Measurements from ENCODE around the gene SEPTIN5.
A peak's percentile ranks its signal among the peaks of the same experiment; 100 is the strongest.
"Not testable (repeated sequence)": the region's sequence is repeated elsewhere in the genome, so short reads cannot be mapped to it uniquely, and the experiment has no call there.

Gene SEPTIN5

DNA sequence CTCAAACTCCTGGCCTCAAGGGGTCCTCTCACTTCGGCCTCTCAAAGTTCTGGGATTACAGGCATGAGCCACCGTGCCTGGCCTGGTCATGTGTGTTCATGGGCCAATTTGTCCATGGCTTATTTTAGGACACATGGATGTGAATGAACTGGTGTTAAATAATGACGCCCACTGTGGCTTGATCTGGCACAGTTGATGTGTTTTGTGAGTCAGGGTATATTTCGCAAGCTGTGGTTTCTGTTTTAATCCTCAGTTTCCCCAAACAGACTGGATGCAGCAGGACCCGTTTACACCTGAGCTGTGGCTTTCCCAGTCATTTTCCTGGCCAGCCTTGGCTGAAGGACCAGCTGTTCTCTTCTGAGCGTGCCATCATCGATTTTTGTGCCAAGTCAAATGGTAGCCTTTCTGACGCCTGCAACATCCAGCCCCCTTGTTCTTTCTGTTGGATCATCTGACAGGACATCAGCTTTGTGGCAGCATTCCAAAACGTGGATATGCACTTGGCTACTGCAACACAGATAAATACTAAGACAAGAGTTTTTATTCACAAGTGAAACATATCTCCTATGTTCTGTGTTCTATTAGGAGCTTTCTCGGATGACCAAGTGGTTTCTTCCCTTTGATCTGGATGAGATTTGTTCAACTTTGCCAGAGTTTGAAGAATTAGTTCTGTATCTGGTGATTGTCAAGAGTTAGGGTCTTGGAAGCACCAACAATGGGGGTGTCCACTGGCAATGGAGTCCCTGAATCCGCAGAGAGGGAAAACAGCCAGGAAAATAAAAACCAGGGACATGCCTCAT, 40.0 kb upstream of the SEPTIN5 start:
- H3K9me3 ChIP-seq: peaks cover 5% of the 10 kb centered on the region; the same call in 1 of the 2 replicates
- H3K4me1 ChIP-seq: no peaks in the 10 kb centered on the region
- H3K36me3 ChIP-seq (replicated peaks): no peaks in the 10 kb centered on the region
- in situ Hi-C loops (cut with MboI; ENCODE audit: low sequenced_read_pairs): no loop called here
- DNase-seq (ENCODE audit: low spot score in 2 of 2): no peak
- H3K27me3 ChIP-seq (ENCODE audit: low read depth): no peaks in the 10 kb centered on the region; the same call in 1 of the 2 replicates
- no peak overlapping the region for H3K4me3 ChIP-seq

DNA sequence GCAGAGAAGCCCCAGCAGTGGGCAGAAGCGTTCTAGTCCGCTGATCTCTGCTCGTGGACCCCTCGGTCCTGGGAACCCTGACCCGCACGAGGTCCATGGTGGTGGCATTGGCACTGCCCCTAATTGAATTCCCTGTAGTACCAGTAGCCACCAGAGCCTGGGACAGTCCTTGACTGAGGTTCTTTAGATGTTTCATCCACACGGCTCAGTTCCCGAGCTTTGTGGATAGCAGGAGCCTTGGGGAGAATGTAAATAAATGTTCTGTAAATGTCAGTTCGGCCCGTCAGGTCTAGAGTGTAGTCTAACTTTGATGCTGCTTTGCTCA, 39.4 kb upstream of the SEPTIN5 start:
- in situ Hi-C loops (cut with MboI; ENCODE audit: low sequenced_read_pairs): no loop called here
- Histone ChIP-seq H3K27me3 (ENCODE audit: low read depth) (no peaks in the 10 kb centered on the region; the same call in 1 of the 2 replicates), H3K4me1 (no peaks in the 10 kb centered on the region), H3K36me3 (replicated peaks) (no peaks in the 10 kb centered on the region), H3K9me3 (peaks cover 5% of the 10 kb centered on the region; the same call in 1 of the 2 replicates), H3K4me3 (no peak overlapping the region)
- no peak for DNase-seq (ENCODE audit: low spot score in 2 of 2)

DNA sequence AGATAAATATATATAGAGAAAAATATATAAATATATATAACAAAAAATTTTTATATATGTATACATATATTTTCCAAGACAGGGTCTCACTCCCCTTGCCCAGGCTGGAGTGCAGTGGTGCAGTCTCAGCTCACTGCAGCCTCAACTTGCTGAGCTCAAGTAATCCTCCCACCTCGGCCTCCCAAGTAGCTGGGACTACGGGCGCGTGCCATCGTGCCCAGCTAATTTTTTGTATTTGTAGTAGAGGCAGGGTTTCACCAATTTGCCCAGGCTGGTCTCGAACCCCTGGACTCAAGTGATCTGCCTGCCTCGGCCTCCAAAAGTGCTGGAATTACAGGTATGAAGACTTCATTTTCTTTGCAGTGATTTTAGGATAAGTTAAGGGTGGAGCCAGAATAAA, 38.9 kb upstream of the SEPTIN5 start:
- Histone ChIP-seq H3K4me3 (no peak overlapping the region), H3K27me3 (ENCODE audit: low read depth) (no peaks in the 10 kb centered on the region; the same call in 1 of the 2 replicates), H3K9me3 (peaks cover 5% of the 10 kb centered on the region; the same call in 1 of the 2 replicates), H3K36me3 (replicated peaks) (no peaks in the 10 kb centered on the region), H3K4me1 (no peaks in the 10 kb centered on the region)
- in situ Hi-C loops (cut with MboI; ENCODE audit: low sequenced_read_pairs): no loop called here
- DNase-seq (ENCODE audit: low spot score in 2 of 2): no peak

DNA sequence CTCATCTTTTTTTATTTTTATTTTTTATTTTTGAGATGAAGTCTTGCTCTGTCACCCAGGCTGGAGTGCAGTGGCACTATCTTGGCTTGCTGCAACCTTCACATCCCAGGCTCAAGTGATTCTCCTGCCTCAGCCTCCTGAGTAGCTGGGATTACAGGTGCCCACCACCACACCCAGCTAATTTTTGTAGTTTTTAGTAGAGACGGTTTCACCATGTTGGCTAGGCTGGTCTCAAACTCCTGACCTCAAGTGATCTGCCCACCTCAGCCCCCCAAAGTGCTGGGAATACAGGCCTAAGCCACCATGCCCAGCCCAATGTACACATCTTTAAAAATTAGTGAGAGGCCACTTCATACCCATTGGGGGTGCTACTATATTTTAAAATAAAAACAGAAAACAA, 37.9 kb upstream of the SEPTIN5 start:
- H3K4me1 ChIP-seq; H3K27me3 ChIP-seq (ENCODE audit: low read depth); H3K9me3 ChIP-seq; H3K36me3 ChIP-seq (replicated peaks); in situ Hi-C loops (cut with MboI; ENCODE audit: low sequenced_read_pairs); H3K4me3 ChIP-seq; DNase-seq (ENCODE audit: low spot score in 2 of 2): not testable (repeated sequence)

DNA sequence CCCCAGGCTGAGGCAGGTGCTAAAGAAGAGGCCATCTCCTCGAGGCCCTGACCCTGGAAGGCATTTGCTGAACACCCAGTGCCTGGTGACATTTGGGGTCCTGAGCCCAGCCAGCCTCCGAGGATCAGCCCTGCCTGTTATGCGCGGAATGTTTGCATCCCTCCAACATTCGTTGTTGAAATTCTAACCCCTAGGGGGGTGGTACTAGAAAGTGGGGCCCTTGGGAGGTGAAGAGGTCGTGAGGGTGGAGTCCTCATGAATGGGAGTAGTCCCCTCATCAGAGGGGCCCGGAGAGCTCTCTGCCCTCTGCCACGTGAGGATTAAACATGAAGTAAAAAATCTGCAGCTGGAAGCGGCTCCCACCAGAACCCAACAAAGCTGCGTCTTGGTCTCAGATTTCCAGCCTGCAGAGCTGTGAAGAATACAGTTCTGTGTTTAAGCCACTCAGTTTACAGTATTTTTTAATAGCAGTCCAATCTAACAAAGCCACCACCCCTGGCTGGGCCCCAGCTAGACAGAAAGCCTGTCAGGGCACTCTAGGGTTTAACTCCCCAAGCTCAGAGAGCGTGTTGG, 35.3 kb upstream of the SEPTIN5 start:
- in situ Hi-C loops (cut with MboI; ENCODE audit: low sequenced_read_pairs): no loop called here
- H3K27me3 ChIP-seq (ENCODE audit: low read depth): peaks cover 9% of the 10 kb centered on the region; the same call in 1 of the 2 replicates

DNA sequence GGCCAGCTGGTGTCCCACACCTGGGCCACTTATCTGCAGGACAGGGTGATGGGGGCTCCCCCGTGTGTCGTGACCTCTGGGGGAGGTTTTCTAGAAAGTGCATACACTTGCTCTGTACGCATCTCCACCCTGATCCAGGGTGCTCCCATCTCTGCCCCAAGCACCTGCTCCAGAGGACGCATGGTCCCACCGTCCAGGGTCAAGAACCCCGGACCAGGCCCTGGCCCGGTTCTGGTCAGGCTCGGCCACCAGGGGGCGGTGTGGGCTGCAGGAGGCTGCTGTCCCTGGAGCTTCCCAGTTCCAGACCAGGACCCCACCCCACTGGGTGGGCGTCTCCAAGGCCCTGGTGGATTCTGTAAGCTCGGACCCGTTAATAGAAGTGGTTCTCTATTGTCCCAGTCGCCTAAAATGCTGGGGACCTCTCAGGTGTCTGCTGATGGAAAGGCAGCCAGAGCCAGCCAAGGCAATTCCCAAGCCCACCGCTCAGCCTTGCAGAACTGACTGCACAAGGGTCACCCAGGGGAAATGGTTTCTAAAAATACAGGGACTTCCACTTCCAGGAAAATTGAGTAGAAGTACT, 34.7 kb upstream of the SEPTIN5 start:
- peaks cover 9% of the 10 kb centered on the region; the same call in 1 of the 2 replicates for H3K27me3 ChIP-seq (ENCODE audit: low read depth)
- H3K4me1 ChIP-seq: no peaks in the 10 kb centered on the region
- H3K4me3 ChIP-seq: no peak overlapping the region
- H3K36me3 ChIP-seq (replicated peaks): no peaks in the 10 kb centered on the region
- H3K9me3 ChIP-seq: 0 out of 2 replicates have a peak, but pooled peaks cover 2% of the 10 kb centered on the region
- in situ Hi-C loops (cut with MboI; ENCODE audit: low sequenced_read_pairs): no loop called here
- DNase-seq (ENCODE audit: low spot score in 2 of 2): peak in 1 of 2 experiments; percentile 71

More for the DNA sequence above, 35.3 kb upstream of the SEPTIN5 start:
- no peaks in the 10 kb centered on the region for H3K4me1 ChIP-seq
- no peak for DNase-seq (ENCODE audit: low spot score in 2 of 2)
- 0 out of 2 replicates have a peak, but pooled peaks cover 2% of the 10 kb centered on the region for H3K9me3 ChIP-seq
- no peak overlapping the region for H3K4me3 ChIP-seq
- no peaks in the 10 kb centered on the region for H3K36me3 ChIP-seq (replicated peaks)

DNA sequence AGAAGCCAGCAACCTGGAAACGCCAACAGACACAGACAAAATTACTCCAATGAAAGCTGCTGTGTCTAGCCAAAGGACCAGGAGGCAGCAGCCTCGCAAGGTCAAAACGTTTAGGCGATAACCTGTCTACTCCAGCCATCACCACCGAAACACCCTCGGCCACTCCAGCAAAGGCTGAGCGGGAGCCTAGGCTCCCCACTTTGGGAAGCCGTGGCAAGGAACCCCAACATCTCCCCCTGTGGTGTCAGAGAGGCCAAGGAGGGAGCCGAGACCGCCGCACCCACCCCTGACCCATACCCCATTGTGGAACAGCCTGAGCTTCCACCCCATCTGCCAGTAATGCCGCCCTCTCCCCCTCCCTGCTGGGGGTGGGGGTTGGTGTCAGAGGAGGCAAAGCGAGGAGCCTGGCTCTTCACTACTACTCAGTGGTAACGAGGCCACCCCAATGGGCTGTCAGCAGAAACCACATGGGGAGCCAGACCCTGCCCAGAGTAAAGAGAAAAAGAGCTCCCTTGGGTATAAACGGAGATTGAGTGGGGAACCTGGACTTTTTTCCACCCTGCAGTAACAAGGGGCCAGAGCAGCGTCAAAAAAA, 33.9 kb upstream of the SEPTIN5 start:
- no peaks in the 10 kb centered on the region for H3K36me3 ChIP-seq (replicated peaks)
- no peak for DNase-seq (ENCODE audit: low spot score in 2 of 2)
- in situ Hi-C loops (cut with MboI; ENCODE audit: low sequenced_read_pairs): no loop called here
- H3K4me1 ChIP-seq: no peaks in the 10 kb centered on the region
- peaks cover 9% of the 10 kb centered on the region; the same call in 1 of the 2 replicates for H3K27me3 ChIP-seq (ENCODE audit: low read depth)
- H3K4me3 ChIP-seq: no peak overlapping the region
- H3K9me3 ChIP-seq: 0 out of 2 replicates have a peak, but pooled peaks cover 2% of the 10 kb centered on the region

DNA sequence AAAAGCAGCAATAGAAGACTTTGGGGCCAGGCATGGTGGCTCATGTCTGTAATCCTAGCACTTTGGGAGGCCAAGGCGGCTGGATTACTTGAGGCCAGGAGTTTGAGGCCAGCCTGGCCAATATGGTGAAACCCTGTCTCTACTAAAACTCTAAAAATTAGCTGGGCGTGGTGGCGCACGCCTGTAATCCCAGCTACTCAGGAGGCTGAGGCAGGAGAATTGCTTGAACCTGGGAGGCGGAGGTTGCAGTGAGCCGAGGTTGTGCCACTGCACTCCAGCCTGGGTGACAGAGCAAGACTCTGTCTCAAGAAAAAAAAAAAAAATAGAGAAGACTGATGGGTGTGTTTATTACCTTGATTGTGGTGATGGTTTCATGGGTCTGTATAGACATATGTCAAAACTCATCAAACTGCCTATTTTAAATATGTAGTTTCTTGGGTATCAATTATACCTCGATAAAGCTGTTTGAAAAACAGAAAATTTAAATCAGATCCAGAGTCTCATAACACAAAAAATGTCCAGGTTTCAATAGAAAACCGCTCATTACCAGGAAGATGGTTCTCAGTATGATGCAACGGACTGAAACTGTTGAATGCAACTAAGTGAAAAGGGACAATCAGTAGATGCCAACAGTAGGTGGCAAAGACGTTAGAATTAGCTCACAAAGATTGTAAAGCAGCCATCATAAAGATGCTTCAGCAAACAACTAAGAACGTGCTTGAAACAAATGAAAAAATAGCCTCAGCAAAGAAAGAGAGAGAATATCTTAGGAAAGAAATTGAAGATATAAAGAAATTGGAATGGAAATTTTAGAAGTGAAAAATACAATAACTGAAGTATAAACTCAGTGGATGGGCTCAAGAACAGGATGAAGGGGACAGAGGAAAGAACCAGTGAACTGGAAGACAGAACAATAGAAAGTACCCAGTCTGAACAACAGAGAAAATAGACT, 33.1 kb upstream of the SEPTIN5 start:
- no peak overlapping the region for H3K4me3 ChIP-seq
- 0 out of 2 replicates have a peak, but pooled peaks cover 9% of the 10 kb centered on the region for H3K27me3 ChIP-seq (ENCODE audit: low read depth)
- no peak for DNase-seq (ENCODE audit: low spot score in 2 of 2)
- H3K36me3 ChIP-seq (replicated peaks): no peaks in the 10 kb centered on the region
- H3K9me3 ChIP-seq: peaks cover 4% of the 10 kb centered on the region; the same call in 1 of the 2 replicates
- H3K4me1 ChIP-seq: no peaks in the 10 kb centered on the region
- in situ Hi-C loops (cut with MboI; ENCODE audit: low sequenced_read_pairs): no loop called here

DNA sequence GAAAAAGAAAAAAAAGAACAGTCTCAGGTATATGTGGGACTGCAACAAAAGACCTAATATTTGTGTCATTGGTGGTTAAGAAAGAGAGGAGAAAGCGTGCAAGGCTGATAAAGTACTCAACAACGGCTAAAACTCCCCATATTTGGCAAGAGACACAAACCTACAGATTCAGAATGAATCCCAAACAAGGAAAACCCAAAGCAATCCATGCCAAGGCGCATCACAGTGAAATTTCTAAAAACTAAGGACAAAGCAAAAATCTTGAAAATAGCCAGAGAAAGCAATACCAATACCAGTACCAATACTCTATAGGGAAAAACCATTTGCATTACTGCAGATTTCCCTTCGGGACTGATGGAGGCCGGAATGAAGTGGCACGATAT, 32.4 kb upstream of the SEPTIN5 start:
- Histone ChIP-seq H3K36me3 (replicated peaks) (no peaks in the 10 kb centered on the region), H3K27me3 (ENCODE audit: low read depth) (0 out of 2 replicates have a peak, but pooled peaks cover 9% of the 10 kb centered on the region), H3K4me3 (no peak overlapping the region), H3K9me3 (peaks cover 5% of the 10 kb centered on the region; the same call in 1 of the 2 replicates), H3K4me1 (no peaks in the 10 kb centered on the region)
- DNase-seq (ENCODE audit: low spot score in 2 of 2): no peak
- in situ Hi-C loops (cut with MboI; ENCODE audit: low sequenced_read_pairs): no loop called here

DNA sequence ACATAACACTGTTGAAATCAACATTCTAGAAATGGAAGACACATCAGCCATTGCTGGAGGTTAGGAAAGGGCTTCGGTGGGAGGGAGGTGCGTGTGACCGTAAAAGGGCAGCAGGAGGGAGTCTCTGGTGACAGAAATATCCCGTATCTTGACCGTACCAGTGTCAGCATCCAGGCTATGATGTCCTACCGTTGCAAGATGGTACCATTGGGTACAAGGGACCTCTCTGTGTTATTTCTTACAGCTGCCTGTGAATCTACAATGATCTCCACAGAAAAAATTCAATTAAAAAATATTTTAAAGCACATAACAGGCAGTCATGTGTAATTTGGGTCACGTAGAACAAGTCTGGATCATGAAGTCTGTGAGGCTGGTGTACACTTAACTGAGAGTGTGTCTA, 27.4 kb upstream of the SEPTIN5 start:
- in situ Hi-C loops (cut with MboI; ENCODE audit: low sequenced_read_pairs): no loop called here
- no peaks in the 10 kb centered on the region; the same call in 1 of the 2 replicates for H3K4me1 ChIP-seq
- 0 out of 2 replicates have a peak, but pooled peaks cover 5% of the 10 kb centered on the region for H3K27me3 ChIP-seq (ENCODE audit: low read depth)
- peaks cover 3% of the 10 kb centered on the region; the same call in 1 of the 2 replicates for H3K9me3 ChIP-seq
- DNase-seq (ENCODE audit: low spot score in 2 of 2): no peak
- H3K4me3 ChIP-seq: no peak overlapping the region
- H3K36me3 ChIP-seq (replicated peaks): no peaks in the 10 kb centered on the region

DNA sequence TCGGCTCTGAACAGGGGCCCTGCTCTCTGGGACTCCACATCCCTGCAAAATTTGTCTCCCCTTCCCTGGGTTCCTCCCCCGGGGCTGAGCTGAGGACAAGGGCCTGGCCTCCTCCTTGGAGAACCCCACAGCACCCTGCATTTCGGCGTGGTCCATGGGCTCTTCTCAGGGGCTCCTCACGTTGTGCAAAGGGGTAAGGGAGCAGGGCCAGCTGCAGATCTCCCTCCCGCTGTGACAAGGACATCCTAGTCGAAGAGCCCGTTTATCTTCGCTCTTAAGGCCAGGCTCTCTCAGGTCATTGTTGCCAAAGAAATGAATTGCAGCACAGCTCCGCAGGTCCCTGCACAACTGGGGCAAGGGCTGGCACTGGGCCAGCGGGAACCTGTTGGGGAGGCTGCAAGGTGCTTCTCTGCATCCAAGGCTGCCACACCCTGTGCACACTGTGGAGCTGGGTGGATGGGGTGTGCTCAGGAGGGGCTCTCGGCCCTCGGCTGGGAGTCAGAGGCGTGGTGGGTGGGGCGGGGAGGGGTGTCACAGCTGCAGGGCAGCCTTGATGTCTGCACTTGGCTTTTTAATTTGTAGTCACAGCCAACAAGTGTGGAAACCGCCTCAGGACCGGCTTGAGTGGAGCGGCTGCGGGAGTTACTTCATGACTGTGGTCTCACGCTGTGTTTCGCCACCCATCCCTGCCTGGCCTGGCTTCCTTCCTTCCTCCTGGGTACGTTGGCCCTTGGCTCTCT, 26.6 kb upstream of the SEPTIN5 start:
- Histone ChIP-seq H3K4me1 (no peaks in the 10 kb centered on the region; the same call in 1 of the 2 replicates), H3K36me3 (replicated peaks) (no peaks in the 10 kb centered on the region), H3K9me3 (peaks cover 3% of the 10 kb centered on the region; the same call in 1 of the 2 replicates), H3K27me3 (ENCODE audit: low read depth) (0 out of 2 replicates have a peak, but pooled peaks cover 5% of the 10 kb centered on the region), H3K4me3 (no peak overlapping the region)
- no peak for DNase-seq (ENCODE audit: low spot score in 2 of 2)
- in situ Hi-C loops (cut with MboI; ENCODE audit: low sequenced_read_pairs): no loop called here

Data from HAP-1 (cell line).